IPS-NIHi7 (cell line): ENCODE results near the gene POM121L2.

Source experiments
- DNase-seq: peaks from one replicate; pipeline ENCODE4 v3.0.0; 2012; ENCODE audit warnings: mixed read lengths; ENCODE audit errors: extremely low spot score

POM121L2 gene

DNA sequence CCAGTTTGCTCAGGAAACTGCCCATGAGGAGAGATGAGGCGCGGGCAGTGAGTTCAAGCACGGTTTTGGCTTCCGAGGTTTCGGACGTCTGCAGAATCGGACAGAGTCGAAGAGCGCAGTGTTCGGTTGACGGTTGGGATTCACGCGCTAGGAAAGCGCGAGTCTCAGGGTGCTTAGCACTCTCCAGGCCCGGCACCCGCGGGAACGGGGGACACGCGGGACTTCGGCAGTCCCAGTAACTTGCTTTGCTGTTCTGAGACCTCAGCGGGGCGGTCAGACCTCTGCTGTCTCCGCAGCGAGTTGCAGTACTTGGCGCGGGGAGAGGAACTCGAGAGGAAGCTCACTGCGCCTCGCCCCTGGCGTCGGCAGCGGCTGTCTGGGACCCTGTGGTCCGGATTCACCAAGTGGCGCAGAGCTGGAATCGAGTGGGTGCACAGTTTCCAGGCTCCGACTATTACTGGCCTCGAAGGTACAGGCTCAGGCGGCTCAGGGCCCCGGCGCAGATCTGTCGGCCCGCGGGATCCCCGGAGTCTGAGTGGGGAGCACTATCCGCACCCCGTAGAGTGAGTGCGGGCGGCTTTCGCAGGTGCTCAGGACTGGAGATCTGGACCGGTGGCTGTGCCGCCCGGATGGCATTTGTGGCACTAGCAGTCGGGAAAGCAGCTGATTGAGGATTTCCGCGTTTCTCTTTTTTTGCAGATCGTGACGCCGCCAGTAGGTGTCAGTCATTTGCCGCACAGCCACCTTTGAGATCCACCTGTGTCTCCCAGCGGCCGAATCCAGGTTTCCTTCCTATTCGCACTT, at the start of gene POM121L2:
Gene POM121L2, minus strand, starts transcription at position 128 of the 804 bp plus-strand sequence. Its CDS starts 103 bp downstream, at position 25.
- DNase-seq: peak; percentile 81

DNA sequence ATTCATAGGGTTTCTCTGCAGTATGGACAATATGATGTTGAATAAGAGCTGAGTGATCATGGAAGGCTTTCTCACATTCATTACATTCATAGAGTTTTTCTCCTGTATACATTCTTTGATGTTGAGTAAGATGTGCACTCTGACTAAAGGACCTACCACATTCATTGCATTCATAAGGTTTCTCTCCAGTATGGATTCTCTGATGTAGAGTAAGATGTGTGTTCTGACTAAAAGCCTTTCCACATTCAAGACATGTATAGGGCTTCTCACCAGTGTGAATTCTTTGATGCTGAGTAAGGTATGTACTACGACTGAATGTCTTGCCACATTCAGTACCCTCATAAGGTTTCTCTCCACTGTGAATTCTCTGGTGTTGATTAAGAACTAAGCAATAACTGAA, 47.2 kb upstream of the POM121L2 start:
- DNase-seq: no peak

DNA sequence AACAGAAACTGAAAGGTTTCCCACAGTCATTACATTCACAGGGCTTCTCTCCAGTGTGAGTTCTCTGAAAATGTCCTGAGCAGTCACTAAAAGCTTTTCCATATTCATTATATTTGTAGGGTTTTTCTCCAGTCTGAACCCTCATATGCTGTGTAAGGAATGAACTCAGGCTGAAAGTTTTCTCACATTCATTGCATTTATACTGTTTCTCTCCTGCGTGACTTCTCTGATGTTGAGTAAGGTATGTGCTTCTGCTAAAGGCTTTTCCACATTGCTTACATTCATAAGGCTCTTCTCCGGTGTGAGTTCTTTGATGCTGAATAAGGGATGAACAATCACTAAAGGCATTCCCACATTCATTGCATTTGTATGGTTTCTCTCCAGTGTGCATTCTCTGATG, 46.7 kb upstream of the POM121L2 start:
- DNase-seq: no peak

DNA sequence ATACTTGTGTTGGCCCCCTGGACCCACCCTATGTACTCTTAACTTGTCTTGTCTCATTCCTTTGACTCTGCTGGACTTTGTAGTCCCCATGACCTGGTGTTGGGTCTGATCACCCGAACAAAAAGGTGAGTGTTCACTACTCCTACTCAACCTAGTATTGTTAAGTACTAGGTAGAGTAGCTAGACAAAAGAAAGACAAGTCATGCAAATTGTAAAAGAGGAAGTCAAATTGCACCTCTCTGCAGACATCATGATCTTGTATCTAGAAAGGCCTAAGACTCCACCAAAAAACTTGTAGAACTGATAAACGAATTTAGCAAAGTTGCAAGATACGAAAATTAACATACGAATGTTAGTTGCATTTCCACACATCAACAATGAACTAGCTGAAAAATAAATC, 40.8 kb upstream of the POM121L2 start:
- DNase-seq: no peak

DNA sequence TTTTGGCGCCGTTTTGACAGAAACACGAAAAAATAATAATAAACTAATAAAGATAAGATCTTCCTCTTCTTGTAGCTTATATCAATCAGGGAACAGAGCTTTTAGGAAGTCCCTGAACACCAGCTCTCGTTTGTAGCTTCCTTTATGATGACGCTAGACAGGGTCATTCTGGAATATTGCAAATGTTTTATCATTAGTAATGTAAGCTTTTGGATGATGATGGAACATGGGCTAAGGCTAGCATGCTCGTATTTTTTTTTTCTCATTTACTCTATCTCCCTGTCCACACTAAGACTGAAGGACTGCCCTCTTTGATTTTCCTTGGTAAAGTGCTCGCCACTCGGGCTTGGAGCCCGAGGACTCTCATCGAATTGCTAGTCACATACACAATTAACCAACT, 22.1 kb upstream of the POM121L2 start:
- DNase-seq: no peak

DNA sequence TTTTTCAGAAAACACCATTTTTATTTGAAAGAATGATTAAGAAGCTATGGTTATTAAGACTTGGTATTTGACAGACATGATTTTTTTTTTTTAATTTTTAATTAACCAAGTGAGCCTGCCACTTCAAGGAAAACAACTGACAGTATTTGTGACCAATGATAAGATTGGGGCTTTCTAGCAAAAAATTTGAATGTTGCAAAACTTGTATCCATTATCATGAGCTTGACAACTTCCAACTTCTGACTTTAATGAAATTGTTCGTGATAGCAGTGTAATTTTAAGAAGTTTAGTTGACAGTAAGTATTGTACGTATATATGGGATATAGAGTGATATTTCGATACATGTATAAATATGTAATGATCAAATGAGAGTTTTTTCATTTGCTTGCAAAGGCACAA, 21.6 kb upstream of the POM121L2 start:
- no peak for DNase-seq

DNA sequence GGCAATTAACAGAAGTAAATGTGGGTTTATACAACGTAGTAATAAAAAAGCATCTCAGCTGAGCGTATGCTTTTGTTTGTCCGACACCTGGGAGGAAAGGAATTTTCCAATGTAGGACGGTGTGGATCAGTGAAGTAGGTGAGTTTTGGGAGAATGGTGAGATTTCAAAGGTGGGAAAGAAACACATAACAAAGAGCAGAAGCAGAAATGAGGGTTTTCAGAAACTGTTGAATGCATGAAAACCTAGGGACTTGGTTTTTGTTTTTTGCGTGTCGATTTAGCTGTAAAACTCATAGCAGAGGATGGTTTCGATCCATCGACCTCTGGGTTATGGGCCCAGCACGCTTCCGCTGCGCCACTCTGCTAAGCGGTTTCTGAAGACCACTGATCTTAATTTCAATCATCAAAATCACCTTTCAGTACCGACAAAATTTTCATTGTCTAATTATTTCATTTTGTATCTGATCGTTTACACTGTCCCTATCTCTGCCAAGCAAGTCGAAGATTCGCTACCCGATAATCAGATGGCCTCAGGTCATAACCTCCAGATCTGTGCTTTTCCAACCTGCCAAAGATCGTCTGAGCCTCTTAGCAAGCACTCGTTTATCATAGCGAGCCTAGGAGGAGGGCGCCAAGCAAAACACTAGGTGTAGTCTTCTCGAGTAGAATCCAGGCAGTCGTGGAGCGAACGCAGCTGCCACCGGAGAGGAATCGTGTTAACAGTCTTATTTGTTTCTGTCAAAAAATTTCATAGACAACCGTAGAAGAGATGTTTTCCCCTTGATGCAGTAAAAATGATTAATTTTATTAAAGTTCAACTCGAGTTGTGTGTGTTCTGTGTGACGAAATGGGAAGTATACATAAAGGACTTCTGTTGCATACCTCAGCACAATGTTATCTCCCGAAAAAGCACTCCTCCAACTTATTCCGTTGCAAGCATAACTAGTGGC, 20.9 kb upstream of the POM121L2 start:
- peak; percentile 74 for DNase-seq

DNA sequence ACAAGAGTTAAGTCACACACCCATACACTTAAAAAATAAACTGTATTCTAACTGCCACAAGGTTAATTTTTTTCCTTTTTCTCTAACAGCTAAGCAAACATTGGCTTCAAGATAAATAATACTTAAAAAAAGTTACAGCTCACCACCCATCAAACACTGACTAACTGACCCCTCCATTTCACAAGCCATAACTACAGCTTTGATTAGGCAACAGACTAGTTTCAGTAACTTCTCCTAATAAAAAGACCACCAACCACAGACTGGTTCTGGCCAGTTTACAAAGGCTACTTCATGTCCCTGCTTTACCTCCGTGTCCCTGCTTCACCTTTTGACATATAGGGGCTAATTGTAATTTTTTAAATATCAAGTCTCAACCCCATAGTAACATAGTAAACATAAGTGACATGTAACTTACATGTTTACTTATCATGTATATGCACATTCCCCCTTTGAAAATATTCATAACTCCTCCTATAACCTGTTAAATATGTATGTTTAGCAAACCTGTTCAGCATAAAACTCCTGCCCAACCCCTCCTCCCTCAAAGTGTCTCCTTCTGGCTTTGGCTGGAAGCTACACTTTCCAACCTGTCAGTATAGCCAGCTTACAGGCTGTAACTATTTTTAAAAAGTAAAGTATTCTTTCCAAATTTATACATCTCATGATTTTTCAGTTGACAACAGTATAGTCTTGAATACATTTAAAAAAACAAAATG, 15.1 kb upstream of the POM121L2 start:
- DNase-seq: no peak

DNA sequence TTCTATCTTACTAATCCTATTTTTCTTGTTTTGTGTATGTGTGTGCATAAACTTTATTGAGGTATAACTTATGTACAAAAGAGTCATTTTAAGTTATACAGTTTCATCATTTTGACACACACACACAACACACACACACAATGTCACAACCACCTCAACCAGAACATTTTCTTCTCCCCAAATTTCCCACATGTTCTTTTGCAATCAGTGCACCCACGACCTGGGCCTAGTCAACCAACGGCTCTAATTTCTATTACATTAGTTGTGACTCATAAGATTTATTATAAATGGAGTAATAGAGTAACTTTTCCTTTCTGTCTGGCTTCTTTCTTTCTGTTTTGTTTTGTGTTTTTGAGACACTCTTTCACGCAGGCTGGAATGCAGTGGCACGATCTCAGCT, 9.8 kb upstream of the POM121L2 start:
- no peak for DNase-seq

DNA sequence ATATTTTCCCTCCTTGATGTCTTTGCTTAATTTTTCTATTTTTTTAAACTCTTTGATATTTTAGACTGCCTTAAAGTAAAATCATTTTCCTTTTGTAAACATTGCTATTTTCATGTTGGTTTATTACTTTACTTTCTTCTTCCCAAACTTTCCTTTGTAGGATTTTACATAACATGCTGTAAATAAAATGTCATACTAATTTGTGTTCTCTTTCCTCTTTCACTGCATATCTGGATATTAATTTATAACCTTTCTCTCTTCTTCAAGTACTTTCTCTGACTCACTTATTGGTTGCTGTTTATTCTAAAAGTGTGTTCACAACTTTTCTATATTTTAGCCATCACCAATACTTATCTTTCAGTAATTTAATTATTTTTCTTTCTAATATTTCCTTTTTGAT, 9.3 kb upstream of the POM121L2 start:
- no peak for DNase-seq

DNA sequence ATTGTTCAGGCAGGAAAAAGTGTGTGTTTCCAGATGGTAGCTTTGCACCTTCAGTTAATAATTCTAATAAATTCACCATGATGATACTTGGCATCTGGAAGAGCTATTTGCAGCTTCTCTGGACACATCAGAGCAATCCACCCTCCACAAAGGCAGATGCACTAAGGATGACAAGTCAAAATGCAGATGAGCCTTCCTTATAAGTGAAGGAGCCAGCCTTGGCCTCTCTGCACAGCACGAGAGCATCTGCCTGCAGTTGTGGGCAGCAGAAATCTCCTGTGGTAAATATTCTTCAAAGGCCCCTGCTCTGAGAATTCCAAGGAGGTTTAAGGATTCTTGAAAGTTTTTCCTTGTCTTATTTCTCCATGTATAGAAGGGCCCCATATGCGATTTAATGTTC, 6.9 kb upstream of the POM121L2 start:
- DNase-seq: no peak

DNA sequence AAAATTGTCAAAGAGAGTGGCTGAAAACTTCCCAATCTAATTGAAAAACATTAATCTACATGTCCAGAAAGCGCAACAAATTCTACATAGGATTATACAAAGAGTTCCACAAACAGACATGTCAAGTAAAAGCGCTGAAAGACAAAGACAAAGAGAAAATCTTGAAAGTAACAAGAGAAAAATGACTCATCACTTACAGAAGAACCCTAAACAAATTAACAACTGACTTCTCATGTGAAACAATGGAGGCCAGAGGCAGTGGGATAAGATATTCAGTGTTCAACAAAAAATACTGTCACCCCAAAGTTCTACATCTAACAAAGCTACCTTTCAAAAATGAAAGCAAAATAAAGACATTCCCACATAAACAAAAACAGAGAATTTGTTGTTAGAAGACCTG, 2.0 kb upstream of the POM121L2 start:
- no peak for DNase-seq

DNA sequence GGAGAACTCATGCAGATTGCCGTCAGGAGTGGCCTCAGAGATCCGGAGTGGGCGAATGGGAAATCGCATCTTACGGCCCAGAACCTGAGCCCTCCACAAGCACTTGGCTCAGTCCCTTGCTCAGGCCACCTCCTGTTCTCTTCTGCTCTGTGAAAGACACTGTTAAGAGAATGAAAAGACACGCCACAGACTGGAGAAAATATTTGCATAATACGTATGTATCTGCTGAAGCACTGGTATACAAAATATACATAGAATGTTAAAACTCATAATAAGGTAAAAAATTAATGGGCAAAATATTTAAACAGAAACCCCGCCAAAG, 838 bp upstream of the POM121L2 start:
- no peak for DNase-seq

DNA sequence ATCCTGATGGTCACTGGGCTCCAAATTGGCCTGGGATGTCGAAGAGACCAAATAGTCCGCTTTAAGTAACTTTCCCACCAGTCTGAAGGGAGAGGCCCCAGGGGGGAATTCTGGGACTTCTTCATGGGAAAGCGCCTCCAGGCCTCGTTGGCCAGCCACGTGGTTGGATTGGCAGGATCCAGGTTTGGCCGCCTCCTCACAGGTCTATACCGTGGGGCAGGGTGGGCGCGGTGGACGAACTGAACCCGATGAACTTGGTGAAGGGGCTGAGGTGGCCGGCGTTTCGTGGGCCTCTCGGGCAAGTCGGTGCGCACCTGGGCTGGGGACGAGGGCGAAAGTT, 297 bp downstream of the POM121L2 start:
- peak; percentile 24 for DNase-seq

DNA sequence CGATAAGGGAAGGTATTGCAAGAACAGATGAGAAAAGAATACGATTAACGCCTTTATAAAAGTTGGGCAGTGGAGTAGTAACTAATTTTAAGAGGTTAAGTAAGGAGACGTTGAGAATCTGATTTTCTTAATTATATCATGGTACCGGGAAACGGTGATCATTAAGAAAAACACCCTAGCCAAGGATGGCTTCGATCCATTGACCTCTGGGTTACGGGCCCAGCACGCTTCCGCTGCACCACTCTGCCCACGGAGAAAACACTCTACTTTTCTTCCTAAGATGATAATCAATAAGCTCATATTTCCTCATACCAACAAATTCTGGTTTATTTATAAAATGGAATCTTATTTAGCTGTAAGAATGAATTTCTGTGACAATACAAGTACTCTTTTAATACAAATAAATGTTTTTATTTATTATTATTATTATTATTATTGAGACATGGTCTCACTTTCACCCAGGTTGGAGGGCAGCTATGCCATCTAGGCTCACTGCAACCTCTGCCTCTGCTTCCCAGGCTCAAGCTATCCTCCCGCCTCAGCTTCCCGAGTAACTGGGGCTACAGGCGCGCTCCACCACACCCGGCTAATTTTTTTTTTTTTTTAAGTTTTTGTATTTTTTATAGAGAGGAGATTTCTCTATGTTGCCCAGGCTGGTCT, 8.3 kb downstream of the POM121L2 start:
- peak; percentile 70 for DNase-seq

DNA sequence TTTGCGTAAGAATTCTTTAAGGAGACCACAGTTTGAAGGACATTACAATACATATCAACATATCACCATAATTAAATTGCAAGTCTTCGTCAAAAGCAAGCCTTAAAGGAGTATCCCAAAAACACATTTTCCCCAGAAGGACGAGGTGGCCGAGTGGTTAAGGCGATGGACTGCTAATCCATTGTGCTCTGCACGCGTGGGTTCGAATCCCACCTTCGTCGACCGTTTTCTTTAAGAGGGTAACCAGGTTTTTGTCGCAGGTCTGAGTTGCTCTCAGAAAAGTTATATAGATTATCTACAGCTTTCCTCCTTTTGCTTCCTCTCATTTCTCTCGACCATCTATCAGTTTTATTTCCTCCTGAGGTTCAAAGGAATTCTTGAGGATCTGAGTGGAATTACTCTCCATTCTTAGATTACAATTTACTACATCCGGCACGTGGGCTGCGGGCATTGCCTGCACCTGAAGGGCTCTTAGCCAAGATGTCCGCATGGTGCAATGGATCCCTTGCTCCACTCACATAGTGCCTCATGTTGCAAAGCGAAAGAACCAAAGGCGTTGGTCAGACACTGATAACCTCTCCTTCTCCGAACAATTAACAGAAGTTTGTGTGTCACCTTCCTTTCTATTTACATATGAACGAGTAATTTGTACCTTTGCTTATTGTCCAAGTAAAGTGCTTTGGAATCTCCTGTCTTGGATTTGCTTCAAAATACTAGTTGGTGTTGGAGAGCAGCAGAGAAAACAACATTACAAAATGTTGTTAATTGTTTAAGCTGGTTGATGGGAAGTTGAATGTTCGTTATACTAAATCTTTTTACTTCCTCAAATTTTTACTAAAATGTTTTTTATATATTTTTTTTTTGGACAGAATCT, 14.0 kb downstream of the POM121L2 start:
- DNase-seq: no peak

DNA sequence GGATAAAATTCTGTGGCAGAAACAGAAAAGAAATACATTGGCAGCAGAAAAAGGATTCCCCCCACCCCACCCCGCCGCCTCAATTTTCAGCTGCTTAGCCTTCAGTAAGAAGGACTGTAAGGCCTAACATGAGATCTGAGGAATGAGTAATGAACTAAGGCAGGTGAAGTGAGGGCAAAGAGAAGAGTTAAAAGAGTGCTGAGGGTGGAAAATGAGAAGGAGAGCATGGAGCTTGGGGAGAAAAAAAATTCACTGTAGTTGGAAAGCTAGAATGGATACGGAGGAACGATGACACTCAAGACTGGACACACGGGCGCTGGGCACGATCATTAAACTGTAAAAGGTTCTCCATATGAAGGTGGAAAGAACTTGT, 14.6 kb downstream of the POM121L2 start:
- DNase-seq: no peak

DNA sequence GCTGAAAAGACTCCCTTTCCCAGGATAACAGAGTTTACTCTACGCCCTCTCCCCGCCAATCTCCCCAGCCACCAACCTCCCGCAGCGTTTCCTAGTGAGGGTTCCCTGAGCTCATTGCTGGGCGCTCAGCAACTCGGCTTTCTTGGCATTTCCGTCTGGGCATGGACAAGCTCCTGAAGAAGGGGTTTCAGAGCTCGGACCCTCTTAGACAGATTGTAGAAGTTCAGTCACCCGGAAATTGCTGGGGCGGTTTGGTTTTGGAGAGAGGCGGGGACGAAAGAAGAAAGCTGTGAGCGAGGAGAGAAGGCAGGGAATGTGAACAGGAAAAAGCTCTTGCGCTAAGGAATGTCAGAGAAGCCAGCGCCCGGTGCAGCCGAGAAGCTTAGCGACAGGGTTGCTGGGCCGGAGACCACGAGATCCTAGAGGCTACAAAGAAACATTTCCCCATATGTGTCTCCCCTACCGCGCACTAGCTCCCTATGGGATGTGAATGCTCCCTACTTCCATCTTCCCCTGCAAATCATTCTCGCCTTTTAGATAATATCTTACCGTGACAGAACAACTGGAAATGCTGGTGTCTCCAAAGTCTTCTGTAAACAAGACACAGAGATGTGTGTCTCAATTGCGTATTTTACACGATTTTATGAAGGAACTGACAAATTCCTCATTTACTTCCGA, 15.8 kb downstream of the POM121L2 start:
- DNase-seq: peak; percentile 57

DNA sequence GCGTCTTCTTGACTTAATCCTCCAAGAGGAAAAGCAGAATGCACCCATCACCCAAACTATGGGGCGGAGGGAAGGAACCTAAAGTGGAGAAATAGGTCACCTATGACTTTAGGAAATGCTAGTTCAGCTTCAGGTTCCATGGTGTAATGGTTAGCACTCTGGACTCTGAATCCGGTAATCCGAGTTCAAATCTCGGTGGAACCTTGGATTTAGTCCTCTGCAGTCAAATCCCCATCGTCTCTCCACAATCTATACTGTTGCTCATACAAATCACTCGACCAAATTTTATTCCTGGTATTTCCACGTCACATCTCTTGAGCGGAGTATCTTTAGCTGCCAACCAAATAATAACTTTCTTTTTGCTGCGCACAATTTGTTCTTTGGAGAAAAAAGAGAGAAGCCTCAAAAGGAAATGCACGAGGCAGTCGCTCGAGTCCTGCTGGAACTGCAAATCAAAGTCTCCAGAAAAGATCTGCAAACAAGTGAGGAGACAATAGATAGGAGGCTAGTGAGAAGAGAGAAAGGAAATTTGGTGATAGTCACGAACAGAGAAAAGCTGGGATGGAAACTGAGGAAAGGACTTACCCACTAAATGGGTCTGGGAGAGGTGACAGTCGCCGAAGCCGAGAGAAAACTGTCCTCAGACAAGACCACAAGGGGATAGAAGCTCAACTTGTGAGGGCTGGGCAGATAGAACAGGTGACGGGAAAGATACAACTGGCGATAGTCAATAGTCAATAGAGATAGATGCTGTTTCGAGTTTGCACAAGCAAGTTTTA, 16.6 kb downstream of the POM121L2 start:
- DNase-seq: peak; percentile 52

DNA sequence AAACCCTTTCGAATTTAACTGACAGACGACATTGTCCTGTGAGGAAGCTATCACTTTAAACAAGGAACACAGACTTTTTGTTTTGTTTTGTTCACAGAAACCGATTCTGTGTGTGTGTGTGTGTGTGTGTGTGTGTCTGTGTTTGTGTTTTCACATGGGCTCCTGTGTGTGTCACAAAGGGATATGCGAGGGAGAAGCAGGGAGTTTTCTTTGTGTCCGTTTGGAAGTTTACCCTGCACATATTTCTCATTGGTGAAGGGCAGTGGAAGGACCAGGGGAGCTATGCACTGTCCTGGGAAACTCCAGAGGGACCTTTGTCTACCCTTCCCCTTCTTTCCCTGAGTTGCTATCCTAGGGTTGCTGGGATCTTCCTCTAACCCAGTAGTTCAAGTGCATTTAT, 17.7 kb downstream of the POM121L2 start:
- DNase-seq: no peak
